Osteocyte (in vitro differentiated cells): ENCODE results near the gene C4BPA. TPM values are rescaled to one million over a fixed set of nuclear protein-coding genes. Genes with fewer than 3 reads are reported as not detected.

Experiments
- DNase-seq: peaks from one replicate; pipeline ENCODE4 v3.0.0; 2021; ENCODE audit warnings: mixed read lengths; ENCODE audit not compliant: unreplicated experiment; ENCODE audit errors: extremely low spot score
- H3K27ac Mint-ChIP-seq: one replicate; pipeline ENCODE4 v1.8.0; 2021; ENCODE audit warnings: mild to moderate bottlenecking, mixed read lengths; ENCODE audit not compliant: unreplicated experiment
- H3K27me3 Mint-ChIP-seq: one replicate; pipeline ENCODE4 v1.8.0; 2021; ENCODE audit warnings: mixed read lengths; ENCODE audit not compliant: unreplicated experiment
- H3K36me3 Mint-ChIP-seq: one replicate; pipeline ENCODE4 v1.8.0; 2021; ENCODE audit warnings: mixed read lengths; ENCODE audit not compliant: unreplicated experiment
- H3K4me1 Mint-ChIP-seq: one replicate; pipeline ENCODE4 v1.8.0; 2021; ENCODE audit warnings: mixed read lengths; ENCODE audit not compliant: unreplicated experiment
- H3K4me3 Mint-ChIP-seq: one replicate; pipeline ENCODE4 v1.8.0; 2021; ENCODE audit warnings: mild to moderate bottlenecking, moderate library complexity, mixed read lengths; ENCODE audit not compliant: unreplicated experiment
- H3K9me3 Mint-ChIP-seq: one replicate; pipeline ENCODE4 v1.8.0; 2021; ENCODE audit warnings: mixed read lengths; ENCODE audit not compliant: unreplicated experiment
- CTCF ChIP-seq: fragments of 200-600 bp; sonication (generic); IDR thresholded peaks from 2 replicates; pipeline ENCODE4 v1.5.0; 2021; ENCODE audit warnings: antibody characterized with exemption, mild to moderate bottlenecking, moderate library complexity
- total RNA-seq: library from RNA; stranded (reverse); gene quantifications from 2 replicates; pipeline ENCODE4 v1.2.1, GENCODE V29; 2021

Gene C4BPA
- total RNA-seq, 1 donor from 2014 or later = not detected

- Mint-ChIP-seq H3K36me3 (no peaks in the 10 kb centered on the region), H3K4me3 (no peak overlapping the region), H3K4me1 (no peaks in the 10 kb centered on the region), H3K27ac (no peak overlapping the region), H3K27me3 (peaks cover 4% of the 10 kb centered on the region), H3K9me3 (no peaks in the 10 kb centered on the region)
- TF ChIP-seq CTCF = no peak
- no peak for DNase-seq
These were observed 70.9 kb downstream of the C4BPA start for GRCh38 chr1:207174913-207175312.

GRCh38 chr1:207179036-207179435 lies 75.0 kb downstream of the C4BPA start:
- peaks cover 6% of the 10 kb centered on the region for H3K27me3 Mint-ChIP-seq
- H3K9me3 Mint-ChIP-seq = no peaks in the 10 kb centered on the region
- H3K4me1 Mint-ChIP-seq = no peaks in the 10 kb centered on the region
- H3K36me3 Mint-ChIP-seq = no peaks in the 10 kb centered on the region
- no peak overlapping the region for H3K27ac Mint-ChIP-seq
- no peak for DNase-seq
- no peak overlapping the region for H3K4me3 Mint-ChIP-seq
- TF ChIP-seq CTCF = no peak

- no peak overlapping the region for H3K4me3 Mint-ChIP-seq
- peaks cover 2% of the 10 kb centered on the region for H3K27me3 Mint-ChIP-seq
- no peak for DNase-seq
- no peaks in the 10 kb centered on the region for H3K9me3 Mint-ChIP-seq
- H3K27ac Mint-ChIP-seq = no peak overlapping the region
- no peaks in the 10 kb centered on the region for H3K36me3 Mint-ChIP-seq
- no peaks in the 10 kb centered on the region for H3K4me1 Mint-ChIP-seq
- TF ChIP-seq CTCF = no peak
These were observed 77.8 kb downstream of the C4BPA start for GRCh38 chr1:207181847-207182246.

- Mint-ChIP-seq H3K4me1 (no peaks in the 10 kb centered on the region), H3K36me3 (no peaks in the 10 kb centered on the region), H3K9me3 (no peaks in the 10 kb centered on the region), H3K27ac (no peak overlapping the region), H3K27me3 (peaks cover 2% of the 10 kb centered on the region), H3K4me3 (no peak overlapping the region)
- DNase-seq = no peak
- TF ChIP-seq CTCF = no peak
These were observed 82.5 kb downstream of the C4BPA start for GRCh38 chr1:207186503-207186902.

GRCh38 chr1:207188901-207189300 lies 84.9 kb downstream of the C4BPA start:
- TF ChIP-seq CTCF = no peak
- Mint-ChIP-seq H3K36me3 (no peaks in the 10 kb centered on the region), H3K27ac (no peak overlapping the region), H3K27me3 (no peaks in the 10 kb centered on the region), H3K4me1 (no peaks in the 10 kb centered on the region), H3K9me3 (no peaks in the 10 kb centered on the region), H3K4me3 (no peak overlapping the region)
- no peak for DNase-seq
